Esophagus muscularis mucosa (tissue), 4 donors: ENCODE data around the gene RPL22L1. TPM values are rescaled to one million over a fixed set of nuclear protein-coding genes. Genes with fewer than 3 reads are reported as not detected.

ENCODE experiments used
- DNase-seq: peaks from one replicate; pipeline ENCODE4 v3.0.0-alpha.2; 2017; ENCODE audit errors: extremely low spot score
- H3K27ac ChIP-seq, 4 donors: fragments of 200-600 bp; sonication (generic); replicated peaks in 1 of 4; 1 replicate in 3 of 4; 2 replicates in 1 of 4; pipeline ENCODE4 v1.5.1; 2016 to 2019; ENCODE audit warnings: mild to moderate bottlenecking in 1 of 4
- H3K27me3 ChIP-seq, 4 donors: fragments of 200-600 bp; sonication (generic); one replicate each; pipeline versions ENCODE4 v1.5.1 to v1.6.0; 2016 to 2019
- H3K36me3 ChIP-seq, 4 donors: fragments of 200-600 bp; sonication (generic); one replicate each; pipeline ENCODE4 v1.5.1; 2016 to 2019
- H3K4me1 ChIP-seq, 4 donors: fragments of 200-600 bp; sonication (generic); one replicate each; pipeline ENCODE4 v1.5.1; 2016 to 2019
- H3K4me3 ChIP-seq, 4 donors: fragments of 200-600 bp; sonication (generic); 1 replicate in 2 of 4; 2 replicates in 2 of 4; pipeline ENCODE4 v1.5.1; 2016 to 2019; ENCODE audit warnings: mild to moderate bottlenecking in 4 of 4, moderate library complexity in 1 of 4
- H3K9me3 ChIP-seq, 4 donors: fragments of 200-600 bp; sonication (generic); 1 replicate in 3 of 4; 2 replicates in 1 of 4; pipeline ENCODE4 v1.5.1; 2016 to 2019
- EP300 ChIP-seq: sonication (generic); formaldehyde crosslinking; IDR thresholded peaks from one replicate; pipeline ENCODE4 v1.6.1; 2017; ENCODE audit warnings: antibody characterized with exemption
- POLR2A ChIP-seq: fragments of 450-650 bp; IDR thresholded peaks from one replicate; pipeline ENCODE4 v1.6.1; 2017; ENCODE audit warnings: antibody characterized with exemption, moderate library complexity, mild to moderate bottlenecking, low read depth
- POLR2AphosphoS5 ChIP-seq, 2 donors: sonication (generic); formaldehyde crosslinking; IDR thresholded peaks; one replicate each; pipeline ENCODE4 v1.6.1; 2017; ENCODE audit warnings: antibody characterized with exemption in 2 of 2
- WGBS: methylation state at CpG from one replicate; pipeline ENCODE4 v1.1.5; 2018; 5-methylcytosine and 5-hydroxymethylcytosine counted together
- intact Hi-C: fragments of 100-400 bp; cut with DNase I; formaldehyde crosslinking; loops from one replicate; pipeline ENCODE4 v1.15.1; 2023
- total RNA-seq, 4 donors: library from RNA; depleted of rRNA; stranded (reverse); fragments of >200 nt; gene quantifications; one replicate each; pipeline versions ENCODE4 v1.1.0 to v1.2.1, GENCODE V29; 2016
- TF ChIP-seq, protein P1 (sequence below), 3 experiments: fragments of 200-600 bp in 2 of 3; fragments of 450-650 bp in 1 of 3; sonication (generic) in 2 of 3; IDR thresholded peaks; one replicate each; pipeline ENCODE4 v1.5.1; 2017 to 2019; ENCODE audit warnings: antibody characterized with exemption in 3 of 3, mild to moderate bottlenecking in 2 of 3, moderate library complexity in 1 of 3

RPL22L1 gene
- total RNA-seq, 4 donors from 2014 or later = 17.2 to 57.0 (median 37.1) TPM

DNA sequence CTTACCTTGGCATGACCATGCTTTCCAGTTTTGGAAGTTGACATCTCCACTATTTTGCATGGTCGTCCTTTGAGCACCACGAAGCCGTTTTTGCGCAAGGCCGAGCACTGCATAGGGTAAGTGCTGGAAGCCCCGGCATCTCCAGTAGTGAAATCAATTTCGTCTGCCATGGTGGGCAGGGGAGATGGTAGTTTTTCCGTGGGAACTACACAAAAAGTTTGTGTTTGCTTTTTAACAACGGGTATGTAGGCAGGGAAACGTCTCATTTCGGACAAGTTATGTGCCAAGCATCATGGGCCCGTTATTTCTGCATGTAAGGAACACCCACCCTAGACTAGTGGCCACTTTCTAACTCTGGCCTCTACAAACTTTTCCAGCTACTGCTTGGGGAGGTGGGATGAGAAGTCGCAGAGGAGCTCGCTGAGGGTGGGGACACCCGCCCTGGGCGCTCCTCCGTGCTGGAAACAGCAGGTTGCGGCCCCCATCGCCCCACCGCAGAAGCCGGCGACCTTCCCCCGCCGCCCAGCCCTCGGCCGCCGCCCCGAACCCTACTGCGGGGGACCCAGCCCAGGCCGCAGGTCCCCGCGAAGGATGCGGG is 37.7 kb upstream of the RPL22L1 start:
- no peak for DNase-seq
- TF ChIP-seq EP300 (no peak), POLR2AphosphoS5 (IDR thresholded peaks at IDR 0.05) (no peak), POLR2A (no peak)
- TF ChIP-seq, protein P1, sequence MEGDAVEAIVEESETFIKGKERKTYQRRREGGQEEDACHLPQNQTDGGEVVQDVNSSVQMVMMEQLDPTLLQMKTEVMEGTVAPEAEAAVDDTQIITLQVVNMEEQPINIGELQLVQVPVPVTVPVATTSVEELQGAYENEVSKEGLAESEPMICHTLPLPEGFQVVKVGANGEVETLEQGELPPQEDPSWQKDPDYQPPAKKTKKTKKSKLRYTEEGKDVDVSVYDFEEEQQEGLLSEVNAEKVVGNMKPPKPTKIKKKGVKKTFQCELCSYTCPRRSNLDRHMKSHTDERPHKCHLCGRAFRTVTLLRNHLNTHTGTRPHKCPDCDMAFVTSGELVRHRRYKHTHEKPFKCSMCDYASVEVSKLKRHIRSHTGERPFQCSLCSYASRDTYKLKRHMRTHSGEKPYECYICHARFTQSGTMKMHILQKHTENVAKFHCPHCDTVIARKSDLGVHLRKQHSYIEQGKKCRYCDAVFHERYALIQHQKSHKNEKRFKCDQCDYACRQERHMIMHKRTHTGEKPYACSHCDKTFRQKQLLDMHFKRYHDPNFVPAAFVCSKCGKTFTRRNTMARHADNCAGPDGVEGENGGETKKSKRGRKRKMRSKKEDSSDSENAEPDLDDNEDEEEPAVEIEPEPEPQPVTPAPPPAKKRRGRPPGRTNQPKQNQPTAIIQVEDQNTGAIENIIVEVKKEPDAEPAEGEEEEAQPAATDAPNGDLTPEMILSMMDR (IDR thresholded peaks at IDR 0.05) = no peak

DNA sequence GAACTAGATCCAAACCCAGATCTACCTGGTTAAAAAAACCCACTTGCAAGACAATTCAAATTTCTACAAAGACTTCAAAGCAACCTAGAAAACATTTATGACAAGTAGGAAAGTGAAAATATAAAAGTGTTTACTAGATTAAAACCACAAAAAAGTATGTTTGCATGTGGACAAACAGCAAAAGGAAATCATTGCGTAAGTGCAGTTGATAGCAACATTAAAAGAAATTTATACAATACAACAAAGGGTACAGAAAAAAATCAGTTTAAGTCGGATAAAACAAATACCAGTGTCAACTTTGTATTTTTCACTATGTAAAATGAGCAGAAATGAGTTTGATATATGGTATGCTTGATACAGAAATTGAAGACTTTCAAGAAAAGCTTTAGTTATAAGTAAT is 35.9 kb upstream of the RPL22L1 start:
- Histone ChIP-seq H3K4me1 (peaks cover 6 to 22% (median 18%) of the 10 kb centered on the region in 4 donors), H3K9me3 (peaks cover 0 to 18% (median 2%) of the 10 kb centered on the region in 4 donors), H3K4me3 (no peak overlapping the region), H3K27me3 (peaks cover 0 to 5% (median 0%) of the 10 kb centered on the region in 4 donors), H3K36me3 (peaks cover 0 to 4% (median 0%) of the 10 kb centered on the region in 4 donors), H3K27ac (no peak overlapping the region)
- TF ChIP-seq POLR2AphosphoS5 (IDR thresholded peaks at IDR 0.05) (no peak), POLR2A (no peak), EP300 (no peak)
- TF ChIP-seq, protein P1 (IDR thresholded peaks at IDR 0.05) = no peak
- no peak for DNase-seq
- WGBS = 83% methylated on average over 2 of the region's 2 CpGs
- intact Hi-C loops = loop anchor here (5.0 kb wide), 1 partner anchor 34 kb away; the partner anchor contains the start of gene RPL22L1

More for the DNA sequence above, 37.7 kb upstream of the RPL22L1 start:
- Histone ChIP-seq H3K9me3 (peaks cover 0 to 23% (median 3%) of the 10 kb centered on the region in 4 donors), H3K27ac (peak overlapping the region; percentile 74 to 82 (median 79)), H3K4me1 (peaks cover 6 to 22% (median 18%) of the 10 kb centered on the region in 4 donors), H3K27me3 (peaks cover 0 to 5% (median 0%) of the 10 kb centered on the region in 4 donors), H3K4me3 (peak overlapping the region; percentile 72 to 79 (median 77)), H3K36me3 (no peaks in the 10 kb centered on the region)
- 19% methylated on average over 12 of the region's 33 CpGs for WGBS
- intact Hi-C loops = loop anchor here (5.0 kb wide), 1 partner anchor 35 kb away; the partner anchor contains the start of gene RPL22L1

DNA sequence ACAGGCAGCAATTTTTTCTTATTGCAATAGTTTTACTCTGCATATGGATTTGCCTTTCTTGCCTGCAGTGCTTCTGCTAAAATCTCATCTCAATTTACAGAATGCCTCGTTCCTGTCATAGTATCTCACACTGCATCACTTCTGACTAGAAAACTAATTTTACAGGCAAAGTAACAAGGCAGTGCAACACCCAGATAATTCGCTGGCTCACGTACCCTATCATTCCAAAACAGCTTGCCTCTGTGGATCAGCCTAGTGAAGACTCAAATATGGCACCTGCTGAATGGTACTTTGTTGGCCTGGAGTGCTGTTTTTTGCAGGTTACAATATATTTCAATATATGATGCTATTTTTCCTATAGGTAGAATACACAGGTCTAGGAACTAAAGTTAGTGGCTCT is 33.1 kb upstream of the RPL22L1 start:
- Histone ChIP-seq H3K4me3 (no peak overlapping the region), H3K27me3 (peaks cover 0 to 3% (median 0%) of the 10 kb centered on the region in 4 donors), H3K36me3 (peaks cover 0 to 4% (median 0%) of the 10 kb centered on the region in 4 donors), H3K4me1 (peaks cover 6 to 14% (median 12%) of the 10 kb centered on the region in 4 donors), H3K27ac (no peak overlapping the region), H3K9me3 (no peaks in the 10 kb centered on the region)
- DNase-seq = no peak
- intact Hi-C loops = no loop called here
- TF ChIP-seq, protein P1 (IDR thresholded peaks at IDR 0.05) = no peak
- TF ChIP-seq POLR2A (no peak), POLR2AphosphoS5 (IDR thresholded peaks at IDR 0.05) (no peak), EP300 (no peak)
- WGBS = 100% methylated on average over 3 of the region's 3 CpGs

DNA sequence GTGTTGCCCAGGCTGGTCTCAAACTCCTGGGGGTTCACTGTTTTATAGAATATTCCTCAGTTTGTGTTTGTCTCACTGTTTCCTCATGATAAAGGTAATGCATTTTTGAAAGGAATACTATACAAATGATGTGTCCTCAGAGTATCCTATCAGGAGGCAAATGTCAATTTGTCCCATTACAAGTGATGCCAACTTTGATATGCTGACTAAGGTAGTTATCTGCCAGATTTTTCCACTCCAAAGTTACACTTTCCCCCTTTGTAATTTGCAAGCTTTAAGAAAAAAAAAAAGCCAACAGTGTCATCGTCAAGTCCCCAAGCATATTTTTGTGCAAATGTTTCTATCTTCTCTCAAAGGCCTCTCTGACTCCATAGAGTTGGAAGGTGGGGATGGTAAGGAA is 29.5 kb upstream of the RPL22L1 start:
- no peaks in the 10 kb centered on the region for H3K9me3 ChIP-seq
- H3K4me3 ChIP-seq = no peak overlapping the region
- H3K27ac ChIP-seq = no peak overlapping the region
- H3K4me1 ChIP-seq = no peaks in the 10 kb centered on the region
- DNase-seq = no peak
- no peaks in the 10 kb centered on the region for H3K27me3 ChIP-seq
- H3K36me3 ChIP-seq = peaks cover 0 to 10% (median 3%) of the 10 kb centered on the region in 4 donors
- WGBS = 97% methylated on average over 1 of the region's 1 CpG
- intact Hi-C loops = no loop called here
- TF ChIP-seq POLR2A (no peak), EP300 (no peak), POLR2AphosphoS5 (IDR thresholded peaks at IDR 0.05) (no peak)
- TF ChIP-seq, protein P1 (IDR thresholded peaks at IDR 0.05) = no peak
